GM19043 (cell line): ENCODE measurements around the gene ZACN.

Experiments used
- ATAC-seq: cut with Tn5 transposase; IDR thresholded peaks from one replicate; pipeline ENCODE4 v1.9.1; 2021; ENCODE audit warnings: low read depth; ENCODE audit not compliant: unreplicated experiment

ZACN gene

DNA sequence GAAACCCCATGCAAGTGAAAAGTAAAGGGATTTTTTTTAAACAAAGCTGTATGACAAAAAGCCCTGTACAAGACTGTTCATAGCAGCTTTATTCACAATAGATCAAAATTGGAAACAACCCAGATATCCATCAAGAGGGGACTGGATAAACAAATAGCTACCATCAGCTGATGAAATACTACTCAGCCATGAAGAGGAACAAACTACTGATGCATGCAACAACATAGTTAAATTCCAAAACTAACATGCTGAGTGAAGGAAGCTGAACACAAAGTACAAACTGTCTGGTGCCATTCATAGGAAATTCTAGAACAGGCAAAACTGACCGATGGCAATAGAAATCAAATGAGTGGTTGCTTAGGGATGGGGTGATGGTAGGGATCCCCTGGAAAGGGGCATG is 46.9 kb downstream of the ZACN start:
- no peak for ATAC-seq

DNA sequence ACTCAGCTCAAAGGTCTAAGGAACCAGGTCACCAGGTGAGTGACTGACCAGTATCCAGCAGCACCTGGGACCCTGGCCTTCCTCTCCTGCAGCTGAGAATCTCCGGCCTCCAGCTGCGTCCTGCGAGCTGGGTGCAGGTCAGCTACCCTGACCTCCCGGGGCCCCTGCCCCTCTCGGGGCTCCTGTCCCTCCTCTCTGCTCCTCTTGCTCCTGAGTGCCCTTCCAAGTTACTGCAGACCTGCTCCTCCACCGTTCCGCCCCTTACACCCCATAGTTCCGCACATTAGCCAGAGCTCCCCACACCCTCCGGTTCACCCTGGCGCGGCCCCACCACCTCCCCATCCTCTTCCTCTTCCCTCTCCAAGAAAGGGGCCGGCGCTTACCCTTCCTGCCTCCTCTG is 51.5 kb downstream of the ZACN start:
- no peak for ATAC-seq

DNA sequence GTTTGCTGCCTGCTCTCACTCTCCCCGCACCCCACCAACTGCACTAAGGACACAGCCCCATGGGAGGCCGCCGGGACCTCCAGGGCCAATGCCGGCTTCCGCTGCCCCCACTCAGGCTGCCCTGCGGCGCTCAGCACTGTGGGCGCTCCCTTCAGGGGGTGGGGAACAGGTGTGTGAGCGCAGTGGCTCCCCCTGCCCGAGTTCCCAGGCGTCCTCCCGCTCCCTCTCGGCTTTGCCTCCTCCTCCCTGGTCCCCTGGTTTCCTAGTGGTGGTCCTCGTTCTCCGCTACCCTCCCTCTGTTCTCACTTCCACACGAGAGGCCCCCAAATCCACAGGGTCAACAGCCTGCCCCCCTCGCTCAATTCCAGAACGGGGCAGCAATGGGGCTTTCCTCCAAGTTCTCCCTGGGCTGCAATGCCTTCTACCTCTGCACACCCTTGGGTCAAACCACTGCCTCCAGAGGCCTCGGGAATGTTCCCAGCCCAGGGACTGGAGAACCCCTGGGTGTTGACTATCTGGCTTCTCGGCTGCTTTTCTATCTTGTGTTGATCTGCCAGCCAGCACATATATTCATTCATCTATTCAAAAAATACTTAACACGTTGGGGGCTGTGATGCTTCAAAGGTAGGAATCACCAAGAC is 52.2 kb downstream of the ZACN start:
- ATAC-seq = no peak

DNA sequence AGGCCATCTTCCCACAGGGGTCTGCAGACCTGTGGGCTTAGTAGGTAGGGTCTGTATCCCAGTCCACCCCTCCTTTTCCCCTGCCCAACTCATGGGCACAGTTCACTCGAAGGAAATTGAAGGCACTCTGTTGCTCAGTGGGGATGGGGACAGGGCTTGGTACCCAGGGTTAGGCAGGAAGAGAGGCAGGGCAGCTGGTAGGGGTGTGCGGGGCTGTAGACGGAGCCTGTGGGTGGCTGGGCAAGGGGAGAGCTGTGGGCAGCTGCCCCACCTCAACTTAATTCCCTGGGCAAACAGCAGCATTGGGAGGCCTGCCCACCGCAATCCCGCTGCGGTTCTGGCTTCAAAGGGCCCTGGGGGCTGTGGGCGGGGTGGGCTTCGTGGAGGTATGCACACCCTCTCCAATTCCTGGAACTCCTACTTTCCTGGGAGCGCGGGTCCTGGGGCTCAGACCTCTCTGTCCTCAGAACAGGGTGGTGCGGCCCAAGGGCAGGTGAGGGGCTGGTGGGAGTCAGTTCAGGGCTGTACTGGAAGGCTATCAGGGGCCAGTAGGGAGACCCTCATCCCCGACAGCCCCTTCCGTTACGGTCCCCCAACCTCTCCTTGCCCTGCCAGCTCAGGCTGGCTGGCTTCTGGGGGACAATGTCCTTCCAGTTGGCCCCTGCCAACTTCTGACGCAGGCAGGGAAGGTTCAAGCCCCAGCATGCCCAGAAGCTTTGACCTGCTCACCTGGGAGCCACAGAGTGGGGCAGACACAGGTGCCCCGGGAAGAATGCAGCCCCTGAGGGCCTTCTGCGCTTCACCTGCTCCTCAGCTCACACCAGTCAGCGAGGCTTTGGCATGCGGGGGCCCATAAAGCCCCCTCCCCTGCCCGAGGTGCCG is 53.0 kb downstream of the ZACN start:
- no peak for ATAC-seq
